D341Med (cell line): ENCODE results near the gene OR2AJ1.

Experiments
- DNase-seq: peaks from one replicate; pipeline ENCODE4 v3.0.0; 2012; ENCODE audit warnings: low spot score

The OR2AJ1 gene

DNA sequence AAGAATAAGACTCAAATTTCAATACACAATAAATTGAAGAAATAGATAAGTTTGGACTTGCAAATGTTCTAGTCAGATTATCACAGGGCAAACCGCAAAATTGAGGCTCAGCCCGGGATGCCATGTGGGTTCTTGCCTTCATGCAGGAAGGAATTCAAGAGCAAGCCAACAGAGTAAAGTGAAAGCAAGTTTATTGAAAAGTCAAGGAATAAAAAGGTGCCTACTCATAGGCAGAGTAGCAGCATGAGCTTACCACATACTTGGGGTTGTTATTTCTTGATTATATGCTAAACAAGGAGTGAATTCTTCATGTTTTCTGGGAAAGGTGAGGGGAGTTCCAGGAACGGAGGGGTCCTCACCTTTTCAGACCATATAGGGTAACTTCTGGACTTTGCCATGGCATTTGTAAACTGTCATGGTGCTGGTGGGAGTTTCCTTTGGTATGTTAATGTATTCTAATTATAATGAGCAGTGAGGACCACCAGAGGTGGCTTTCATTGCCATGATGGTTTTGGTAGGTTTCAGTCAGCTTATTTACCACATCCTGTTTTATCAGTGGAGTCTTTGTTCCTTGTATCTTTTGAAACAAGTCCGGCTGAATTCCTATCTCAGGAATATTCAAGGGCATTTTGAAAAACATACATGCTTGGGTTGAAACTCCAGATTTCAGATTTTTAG is 38.4 kb downstream of the OR2AJ1 start:
- no peak for DNase-seq

DNA sequence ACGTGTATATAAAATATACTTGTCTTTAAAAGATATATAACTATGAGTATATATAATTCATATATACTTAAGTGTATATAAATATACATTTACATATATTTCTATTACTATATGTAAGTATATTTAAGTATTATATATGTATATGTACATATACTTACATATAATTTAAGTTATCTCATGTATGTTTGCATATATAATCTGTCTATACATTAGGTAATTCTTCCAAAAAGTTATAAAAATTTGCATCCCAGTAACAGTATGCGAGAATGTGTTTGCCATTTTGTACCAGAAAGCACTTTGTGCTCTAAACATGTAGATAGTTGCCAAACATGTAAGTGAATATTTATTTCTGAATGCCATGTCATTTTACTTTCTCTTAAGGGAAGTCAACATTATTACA is 40.2 kb downstream of the OR2AJ1 start, which contains the start of gene OR2AK2:
Gene OR2AK2, plus strand, starts transcription at position 301 of the 400 bp plus-strand sequence. CDS start 144 bp downstream, outside the sequence.
- DNase-seq: no peak

DNA sequence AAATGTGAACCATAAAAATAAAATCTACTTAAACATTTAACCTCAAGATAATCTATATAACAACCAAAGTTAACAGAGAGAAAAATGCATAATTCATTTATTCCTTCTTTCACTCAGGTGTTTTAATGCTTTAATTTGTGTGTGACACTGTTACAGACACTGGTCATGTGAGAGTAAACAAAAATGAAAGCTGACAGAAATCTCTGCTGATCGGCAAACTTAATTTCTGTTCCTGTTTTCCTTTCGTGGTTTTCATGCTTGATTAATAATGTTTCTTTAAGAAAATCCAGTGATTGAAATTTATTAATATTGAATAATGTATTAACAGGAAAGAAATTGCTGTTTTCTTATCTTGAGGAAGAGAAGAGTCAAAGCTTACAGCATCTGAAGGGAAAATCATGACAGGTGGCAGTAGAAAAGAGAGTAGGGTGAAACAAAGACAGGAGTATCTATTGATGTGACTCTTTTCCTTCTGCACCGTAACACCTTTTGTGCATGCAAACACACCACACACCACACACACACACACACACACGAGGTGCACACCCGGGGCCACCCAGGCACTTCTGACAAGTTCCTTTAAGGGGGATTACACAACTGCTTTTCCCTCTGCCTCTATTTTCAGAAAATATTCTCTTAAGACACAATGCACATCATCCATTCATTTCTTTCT is 42.0 kb downstream of the OR2AJ1 start:
- no peak for DNase-seq
